Vagina (tissue), 2 donors: Measurements from ENCODE around the gene TMTC3. TPM values are rescaled to one million over a fixed set of nuclear protein-coding genes. Genes with fewer than 3 reads are reported as not detected.

Source experiments
- DNase-seq, 2 donors: peaks; one replicate each; pipeline ENCODE4 v3.0.0-alpha.2; 2017; ENCODE audit errors: extremely low spot score in 2 of 2
- H3K27ac ChIP-seq: fragments of 200-600 bp; sonication (generic); one replicate; pipeline ENCODE4 v1.5.1; 2019
- H3K27me3 ChIP-seq: fragments of 200-600 bp; sonication (generic); one replicate; pipeline ENCODE4 v1.5.1; 2019
- H3K36me3 ChIP-seq, 2 donors: fragments of 200-600 bp; sonication (generic); one replicate each; pipeline ENCODE4 v1.5.1; 2017 to 2019
- H3K4me1 ChIP-seq: fragments of 200-600 bp; sonication (generic); one replicate; pipeline ENCODE4 v1.5.1; 2019
- H3K4me3 ChIP-seq, 2 donors: fragments of 200-600 bp; sonication (generic); 1 replicate in 1 of 2; 2 replicates in 1 of 2; pipeline ENCODE4 v1.5.1; 2016 to 2019
- H3K9me3 ChIP-seq: fragments of 200-600 bp; sonication (generic); one replicate; pipeline ENCODE4 v1.5.1; 2019
- CTCF ChIP-seq, 3 experiments: fragments of 450-650 bp in 2 of 3; fragments of 200-600 bp in 1 of 3; sonication (generic) in 1 of 3; IDR thresholded peaks; one replicate each; pipeline ENCODE4 v1.5.1; 2017 to 2019; ENCODE audit warnings: antibody characterized with exemption in 3 of 3, mild to moderate bottlenecking in 2 of 3, moderate library complexity in 2 of 3
- POLR2A ChIP-seq, 2 donors: fragments of 450-650 bp; IDR thresholded peaks; one replicate each; pipeline ENCODE4 v1.6.1; 2017; ENCODE audit warnings: antibody characterized with exemption in 2 of 2, mild to moderate bottlenecking in 2 of 2, moderate library complexity in 2 of 2
- POLR2AphosphoS5 ChIP-seq, 2 donors: sonication (generic); formaldehyde crosslinking; IDR thresholded peaks; one replicate each; pipeline ENCODE4 v1.9.0; 2017; ENCODE audit warnings: antibody characterized with exemption in 2 of 2, mild to moderate bottlenecking in 2 of 2, low read depth in 1 of 2; ENCODE audit not compliant: insufficient read depth in 1 of 2
- intact Hi-C: fragments of 100-400 bp; cut with DNase I; formaldehyde crosslinking; loops from one replicate; pipeline ENCODE4 v1.15.1; 2023
- total RNA-seq: library from RNA; depleted of rRNA; stranded (reverse); fragments of >200 nt; gene quantifications from one replicate; pipeline ENCODE4 v1.2.3, GENCODE V29; 2016

Gene TMTC3
- total RNA-seq, 1 donor from 2014 or later = 14.2 TPM

GRCh38 chr12:88243982-88244381 is 101.9 kb downstream of the TMTC3 start:
- no peaks in the 10 kb centered on the region for H3K9me3 ChIP-seq
- H3K4me3 ChIP-seq = no peak overlapping the region
- no peaks in the 10 kb centered on the region for H3K27me3 ChIP-seq
- no peak overlapping the region for H3K27ac ChIP-seq
- intact Hi-C loops = no loop called here
- no peak for DNase-seq
- no peaks in the 10 kb centered on the region for H3K36me3 ChIP-seq
- H3K4me1 ChIP-seq = peaks cover 9% of the 10 kb centered on the region
- TF ChIP-seq POLR2AphosphoS5 (IDR thresholded peaks at IDR 0.05; ENCODE audit: insufficient read depth in 1 of 2, low read depth in 1 of 2) = no peak
- no peak for TF ChIP-seq POLR2A (IDR thresholded peaks at IDR 0.05)
- no peak for TF ChIP-seq CTCF (IDR thresholded peaks at IDR 0.05)

- Histone ChIP-seq H3K36me3 (no peaks in the 10 kb centered on the region), H3K4me1 (peaks cover 9% of the 10 kb centered on the region), H3K27ac (no peak overlapping the region), H3K4me3 (no peak overlapping the region), H3K9me3 (no peaks in the 10 kb centered on the region), H3K27me3 (no peaks in the 10 kb centered on the region)
- DNase-seq = no peak
- TF ChIP-seq CTCF (IDR thresholded peaks at IDR 0.05) (no peak), POLR2A (IDR thresholded peaks at IDR 0.05) (no peak), POLR2AphosphoS5 (IDR thresholded peaks at IDR 0.05; ENCODE audit: insufficient read depth in 1 of 2, low read depth in 1 of 2) (no peak)
- intact Hi-C loops = no loop called here
Measured at GRCh38 chr12:88245905-88246304, 103.8 kb downstream of the TMTC3 start.

GRCh38 chr12:88247241-88247643 is 105.1 kb downstream of the TMTC3 start:
- Histone ChIP-seq H3K36me3 (no peaks in the 10 kb centered on the region), H3K4me1 (peaks cover 5% of the 10 kb centered on the region), H3K27ac (no peak overlapping the region), H3K9me3 (no peaks in the 10 kb centered on the region), H3K4me3 (no peak overlapping the region), H3K27me3 (no peaks in the 10 kb centered on the region)
- no peak for DNase-seq
- TF ChIP-seq POLR2A (IDR thresholded peaks at IDR 0.05) (no peak), CTCF (IDR thresholded peaks at IDR 0.05) (no peak), POLR2AphosphoS5 (IDR thresholded peaks at IDR 0.05; ENCODE audit: insufficient read depth in 1 of 2, low read depth in 1 of 2) (no peak)
- intact Hi-C loops = no loop called here

- Histone ChIP-seq H3K36me3 (no peaks in the 10 kb centered on the region), H3K4me3 (no peak overlapping the region), H3K27ac (no peak overlapping the region), H3K9me3 (no peaks in the 10 kb centered on the region), H3K4me1 (peaks cover 11% of the 10 kb centered on the region), H3K27me3 (no peaks in the 10 kb centered on the region)
- intact Hi-C loops = no loop called here
- no peak for TF ChIP-seq POLR2AphosphoS5 (IDR thresholded peaks at IDR 0.05; ENCODE audit: insufficient read depth in 1 of 2, low read depth in 1 of 2)
- no peak for TF ChIP-seq POLR2A (IDR thresholded peaks at IDR 0.05)
- TF ChIP-seq CTCF (IDR thresholded peaks at IDR 0.05) = no peak
- DNase-seq = no peak
Measured at GRCh38 chr12:88248606-88249005, 106.5 kb downstream of the TMTC3 start.

Other genes starting within 250 kb of the TMTC3 start
- gene C12orf50, start 112.9 kb upstream of the TMTC3 start, total RNA-seq = not detected
- 16.2 TPM for gene CEP290, start 219 bp upstream of the TMTC3 start, total RNA-seq